ENCODE measurements around the gene CDH4.

Gene CDH4

GRCh38 chr20:61281286-61281795 lies 29.3 kb downstream of the CDH4 start:
- DNase-seq (ENCODE audit: low spot score), result no peak

- no peak for DNase-seq (ENCODE audit: low spot score)
Observed at GRCh38 chr20:61284752-61285151, 32.7 kb downstream of the CDH4 start.

GRCh38 chr20:61285152-61285645 lies 33.1 kb downstream of the CDH4 start:
- no peak for DNase-seq (ENCODE audit: low spot score)

GRCh38 chr20:61285691-61286090 lies 33.6 kb downstream of the CDH4 start:
- no peak for DNase-seq (ENCODE audit: low spot score)

GRCh38 chr20:61287583-61288275 lies 35.7 kb downstream of the CDH4 start:
- DNase-seq (ENCODE audit: low spot score), result no peak

- DNase-seq (ENCODE audit: low spot score), result no peak
Observed at GRCh38 chr20:61288331-61288784, 36.3 kb downstream of the CDH4 start.

GRCh38 chr20:61289166-61289565 lies 37.1 kb downstream of the CDH4 start:
- no peak for DNase-seq (ENCODE audit: low spot score)

GRCh38 chr20:61290721-61291120 lies 38.7 kb downstream of the CDH4 start:
- no peak for DNase-seq (ENCODE audit: low spot score)

- no peak for DNase-seq (ENCODE audit: low spot score)
Observed at GRCh38 chr20:61291166-61291829, 39.2 kb downstream of the CDH4 start.

GRCh38 chr20:61292391-61292790 lies 40.3 kb downstream of the CDH4 start:
- DNase-seq (ENCODE audit: low spot score), result no peak

- no peak for DNase-seq (ENCODE audit: low spot score)
Observed at GRCh38 chr20:61292821-61293612, 41.0 kb downstream of the CDH4 start.

GRCh38 chr20:61293951-61294350 lies 41.9 kb downstream of the CDH4 start:
- no peak for DNase-seq (ENCODE audit: low spot score)

GRCh38 chr20:61295249-61295648 lies 43.2 kb downstream of the CDH4 start:
- DNase-seq (ENCODE audit: low spot score), result no peak

GRCh38 chr20:61295682-61296628 lies 43.9 kb downstream of the CDH4 start:
- no peak for DNase-seq (ENCODE audit: low spot score)

- DNase-seq (ENCODE audit: low spot score), result no peak
Observed at GRCh38 chr20:61296629-61297019, 44.6 kb downstream of the CDH4 start.

- no peak for DNase-seq (ENCODE audit: low spot score)
Observed at GRCh38 chr20:61297491-61297890, 45.4 kb downstream of the CDH4 start.

GRCh38 chr20:61297986-61298385 lies 45.9 kb downstream of the CDH4 start:
- no peak for DNase-seq (ENCODE audit: low spot score)

GRCh38 chr20:61298661-61299060 lies 46.6 kb downstream of the CDH4 start:
- DNase-seq (ENCODE audit: low spot score), result no peak

- no peak for DNase-seq (ENCODE audit: low spot score)
Observed at GRCh38 chr20:61299104-61299503, 47.0 kb downstream of the CDH4 start.

- DNase-seq (ENCODE audit: low spot score), result no peak
Observed at GRCh38 chr20:61299618-61300017, 47.6 kb downstream of the CDH4 start.

- DNase-seq (ENCODE audit: low spot score), result no peak
Observed at GRCh38 chr20:61300293-61300692, 48.2 kb downstream of the CDH4 start.
